Right atrium auricular region (tissue), 2 donors: ENCODE data around the gene COMTD1. TPM values are rescaled to one million over a fixed set of nuclear protein-coding genes. Genes with fewer than 3 reads are reported as not detected.
"Not testable (repeated sequence)": the region's sequence is repeated elsewhere in the genome, so short reads cannot be mapped to it uniquely, and the experiment has no call there.

ENCODE experiments used
- DNase-seq: peaks from one replicate; pipeline ENCODE4 v3.0.0-alpha.2; 2019; ENCODE audit warnings: low spot score
- H3K27ac ChIP-seq, 2 donors: fragments of 200-600 bp; sonication (generic); 1 replicate in 1 of 2; 2 replicates in 1 of 2; pipeline ENCODE4 v1.5.1; 2016 to 2019
- H3K27me3 ChIP-seq, 2 donors: fragments of 200-600 bp; sonication (generic); one replicate each; pipeline versions ENCODE4 v1.5.1 to v1.6.0; 2017 to 2019
- H3K36me3 ChIP-seq: fragments of 200-600 bp; sonication (generic); one replicate; pipeline ENCODE4 v1.5.1; 2016
- H3K4me1 ChIP-seq, 2 donors: fragments of 200-600 bp; sonication (generic); one replicate each; pipeline versions ENCODE4 v1.5.1 to v1.6.0; 2017 to 2019
- H3K4me3 ChIP-seq, 2 donors: fragments of 200-600 bp; sonication (generic); 1 replicate in 1 of 2; 2 replicates in 1 of 2; pipeline ENCODE4 v1.5.1; 2017 to 2019; ENCODE audit warnings: mild to moderate bottlenecking in 1 of 2, moderate library complexity in 1 of 2
- H3K9me3 ChIP-seq, 2 donors: fragments of 200-600 bp; sonication (generic); one replicate each; pipeline ENCODE4 v1.5.1; 2019
- total RNA-seq, 2 donors: library from RNA; depleted of rRNA; stranded (reverse); fragments of >200 nt; gene quantifications; one replicate each; pipeline ENCODE4 v1.1.0, GENCODE V29; 2016
- TF ChIP-seq, protein P1 (sequence below), 2 donors: fragments of 200-600 bp; sonication (generic); IDR thresholded peaks; one replicate each; pipeline ENCODE4 v1.5.1; 2019; ENCODE audit warnings: antibody characterized with exemption in 2 of 2

The COMTD1 gene
- total RNA-seq, 2 donors from 2014 or later, result 44.1 to 52.4 TPM

DNA sequence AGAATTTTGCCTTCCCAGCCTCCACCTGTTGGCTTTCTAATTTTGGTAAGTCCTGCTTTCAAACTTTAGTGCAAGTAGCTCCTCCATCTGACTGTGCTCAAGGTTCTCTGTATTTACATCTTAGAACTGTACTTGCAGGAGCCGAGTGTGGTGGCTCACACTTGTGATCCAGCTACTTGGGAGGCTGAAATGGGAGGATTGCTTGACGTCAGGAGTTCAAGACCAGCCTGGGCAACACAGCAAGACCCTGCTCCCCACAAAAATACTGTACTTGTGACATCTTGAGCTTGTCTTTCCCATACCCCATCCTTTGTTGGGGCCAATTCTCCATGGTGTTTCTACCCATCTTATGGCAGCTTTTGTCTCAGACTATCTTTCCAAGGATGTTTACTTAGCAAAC lies 29.8 kb downstream of the COMTD1 start:
- TF ChIP-seq, protein P1, sequence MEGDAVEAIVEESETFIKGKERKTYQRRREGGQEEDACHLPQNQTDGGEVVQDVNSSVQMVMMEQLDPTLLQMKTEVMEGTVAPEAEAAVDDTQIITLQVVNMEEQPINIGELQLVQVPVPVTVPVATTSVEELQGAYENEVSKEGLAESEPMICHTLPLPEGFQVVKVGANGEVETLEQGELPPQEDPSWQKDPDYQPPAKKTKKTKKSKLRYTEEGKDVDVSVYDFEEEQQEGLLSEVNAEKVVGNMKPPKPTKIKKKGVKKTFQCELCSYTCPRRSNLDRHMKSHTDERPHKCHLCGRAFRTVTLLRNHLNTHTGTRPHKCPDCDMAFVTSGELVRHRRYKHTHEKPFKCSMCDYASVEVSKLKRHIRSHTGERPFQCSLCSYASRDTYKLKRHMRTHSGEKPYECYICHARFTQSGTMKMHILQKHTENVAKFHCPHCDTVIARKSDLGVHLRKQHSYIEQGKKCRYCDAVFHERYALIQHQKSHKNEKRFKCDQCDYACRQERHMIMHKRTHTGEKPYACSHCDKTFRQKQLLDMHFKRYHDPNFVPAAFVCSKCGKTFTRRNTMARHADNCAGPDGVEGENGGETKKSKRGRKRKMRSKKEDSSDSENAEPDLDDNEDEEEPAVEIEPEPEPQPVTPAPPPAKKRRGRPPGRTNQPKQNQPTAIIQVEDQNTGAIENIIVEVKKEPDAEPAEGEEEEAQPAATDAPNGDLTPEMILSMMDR (IDR thresholded peaks at IDR 0.05), result no peak
- no peak overlapping the region for H3K27ac ChIP-seq
- H3K4me3 ChIP-seq, result no peak overlapping the region
- H3K36me3 ChIP-seq, result no peaks in the 10 kb centered on the region
- DNase-seq, result no peak
- H3K4me1 ChIP-seq, result peaks cover 0 to 32% of the 10 kb centered on the region in 2 donors
- H3K9me3 ChIP-seq, result no peaks in the 10 kb centered on the region
- H3K27me3 ChIP-seq, result no peaks in the 10 kb centered on the region

DNA sequence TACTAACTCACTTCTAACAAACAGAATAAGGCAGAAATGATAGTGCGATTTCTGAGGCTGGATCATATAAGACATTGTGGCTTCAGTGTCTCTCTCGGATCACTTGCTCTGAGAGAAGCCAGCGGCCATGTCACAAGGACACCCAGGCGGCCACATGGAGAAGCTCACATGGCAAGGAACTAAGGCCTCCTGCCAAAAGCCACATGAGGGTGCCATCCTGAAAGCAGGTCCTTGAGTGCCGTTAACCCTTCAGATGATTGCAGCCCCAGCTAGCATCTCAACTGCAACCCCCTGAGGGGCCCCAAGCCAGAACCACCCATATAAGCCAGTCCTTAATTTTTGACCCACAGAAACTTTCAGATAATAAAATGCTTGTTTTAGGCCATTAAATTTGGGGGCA lies 32.0 kb downstream of the COMTD1 start:
- peak overlapping the region; percentile 76 to 84 for H3K27ac ChIP-seq

DNA sequence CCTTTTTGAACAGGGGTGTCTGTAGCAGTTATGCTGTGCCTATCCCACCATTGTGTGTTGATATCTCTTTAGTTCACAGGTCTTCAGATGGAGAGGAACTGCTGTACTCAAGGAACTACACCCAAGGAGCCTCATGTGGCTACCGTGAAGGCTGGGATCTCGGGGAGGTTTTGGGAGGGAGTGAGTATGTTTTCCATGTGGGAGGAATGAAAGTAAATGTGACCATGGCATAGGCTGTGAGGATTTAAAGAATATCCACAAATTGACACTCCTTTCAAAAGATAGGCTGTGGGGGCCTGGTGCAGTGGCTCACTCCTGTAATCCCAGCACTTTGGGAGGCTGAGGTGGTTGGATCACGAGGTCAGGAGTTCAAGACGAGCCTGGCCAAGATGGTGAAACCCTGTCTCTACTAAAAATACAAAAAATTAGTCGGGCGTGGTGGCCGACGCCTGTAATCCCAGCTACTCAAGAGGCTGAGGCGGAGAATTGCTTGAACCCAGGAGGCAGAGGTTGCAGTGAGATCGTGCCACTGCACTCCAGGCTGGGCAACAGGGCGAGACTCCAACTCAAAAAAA lies 32.6 kb downstream of the COMTD1 start:
- not testable (repeated sequence) for H3K36me3 ChIP-seq, H3K27me3 ChIP-seq, H3K9me3 ChIP-seq, DNase-seq, H3K4me3 ChIP-seq
- Histone ChIP-seq H3K4me1 (peaks cover 0 to 25% of the 10 kb centered on the region in 2 donors), H3K27ac (peak overlapping the region; percentile 76 to 84)

More for the DNA sequence above, 32.0 kb downstream of the COMTD1 start:
- Histone ChIP-seq H3K9me3 (no peaks in the 10 kb centered on the region), H3K27me3 (no peaks in the 10 kb centered on the region), H3K4me1 (peaks cover 0 to 26% of the 10 kb centered on the region in 2 donors), H3K36me3 (no peaks in the 10 kb centered on the region), H3K4me3 (no peak overlapping the region)
- no peak for DNase-seq
- TF ChIP-seq, protein P1 (IDR thresholded peaks at IDR 0.05), result no peak

DNA sequence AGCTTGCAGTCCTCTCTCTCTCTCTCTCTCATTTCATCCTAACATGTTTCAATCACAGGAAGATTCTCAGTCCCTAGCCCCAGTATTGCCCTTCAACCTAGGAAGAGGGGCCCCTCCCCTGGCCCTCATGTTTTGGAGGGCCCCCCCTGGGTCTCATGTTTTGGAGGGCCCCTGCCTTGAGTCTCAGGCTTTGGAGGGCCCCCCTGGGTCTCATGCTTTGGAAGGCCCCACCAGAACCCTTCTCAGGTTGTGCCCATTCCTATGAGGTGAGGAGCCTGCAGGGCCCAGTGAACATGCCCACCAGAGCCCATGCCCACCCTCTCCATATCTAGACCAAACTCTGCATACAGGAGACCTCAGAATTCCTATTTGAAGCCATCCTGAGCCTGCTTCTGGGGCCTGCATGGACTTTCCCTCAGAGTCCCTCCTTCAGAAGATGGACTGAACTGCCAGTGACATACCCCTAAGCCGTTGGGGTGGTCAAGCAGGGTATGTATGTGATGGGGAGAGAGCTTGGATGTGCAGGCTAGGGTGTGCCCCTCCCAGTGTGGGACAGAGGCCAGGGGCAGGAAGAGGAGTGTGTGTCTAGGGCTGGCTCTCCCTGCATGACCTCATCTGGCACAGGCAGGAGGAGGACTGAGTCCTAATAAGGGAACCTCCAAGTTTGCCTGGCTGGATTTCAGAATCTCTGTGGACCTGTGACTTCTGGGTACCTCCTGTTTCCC lies 33.3 kb downstream of the COMTD1 start:
- DNase-seq, result peak; percentile 80
- Histone ChIP-seq H3K4me1 (peaks cover 0 to 23% of the 10 kb centered on the region in 2 donors), H3K36me3 (no peaks in the 10 kb centered on the region), H3K9me3 (no peaks in the 10 kb centered on the region), H3K27me3 (no peaks in the 10 kb centered on the region), H3K27ac (peak overlapping the region; percentile 76 to 84), H3K4me3 (no peak overlapping the region)
- TF ChIP-seq, protein P1 (IDR thresholded peaks at IDR 0.05), result no peak

DNA sequence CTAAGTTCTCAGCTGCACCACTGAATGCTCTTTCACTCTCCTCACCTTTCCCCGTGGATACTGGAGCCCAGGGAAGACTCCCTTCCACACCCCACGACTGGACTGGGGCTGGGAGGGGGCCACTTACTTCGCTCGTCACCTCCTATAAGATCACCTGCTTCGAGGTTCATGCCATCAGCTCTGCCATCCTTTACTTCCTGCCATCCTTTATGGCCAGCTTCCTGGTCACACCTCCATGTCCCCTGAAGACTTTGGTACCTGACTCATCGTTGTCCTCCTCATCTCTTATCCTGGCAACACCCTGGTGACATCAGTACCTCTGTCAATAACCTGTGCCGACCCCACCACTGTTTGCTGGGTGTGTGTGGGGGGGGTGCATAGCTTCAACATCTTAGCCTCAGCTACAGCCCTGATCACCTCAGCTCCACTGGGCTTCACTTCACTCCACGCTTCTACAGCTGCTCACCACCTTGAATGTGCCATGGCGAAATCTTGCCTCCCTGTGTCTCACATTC lies 33.9 kb downstream of the COMTD1 start:
- TF ChIP-seq, protein P1 (IDR thresholded peaks at IDR 0.05), result no peak
- DNase-seq, result no peak
- Histone ChIP-seq H3K36me3 (no peaks in the 10 kb centered on the region), H3K27me3 (no peaks in the 10 kb centered on the region), H3K4me3 (no peak overlapping the region), H3K27ac (peak overlapping the region; percentile 76 to 84), H3K4me1 (peaks cover 0 to 23% of the 10 kb centered on the region in 2 donors), H3K9me3 (no peaks in the 10 kb centered on the region)

DNA sequence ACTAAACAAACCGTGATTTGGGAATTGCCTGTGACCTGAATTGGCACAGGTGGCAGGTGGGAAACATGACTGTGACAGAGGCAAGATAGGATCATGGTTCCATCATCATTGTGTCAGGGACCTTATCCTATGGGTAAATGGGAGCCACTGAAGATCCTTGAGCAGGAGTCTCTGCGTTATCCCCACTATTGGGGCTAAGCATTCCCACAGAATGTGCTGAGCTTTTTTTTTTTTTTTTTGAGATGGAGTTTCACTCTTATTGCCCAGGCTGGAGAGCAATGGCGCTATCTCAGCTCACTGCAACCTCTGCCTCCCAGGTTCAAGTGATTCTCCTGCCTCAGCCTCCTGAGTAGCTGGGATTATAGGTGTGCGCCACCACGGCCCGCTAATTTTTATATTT lies 35.8 kb downstream of the COMTD1 start:
- peak; percentile 5 for DNase-seq
- not testable (repeated sequence) for H3K27ac ChIP-seq, H3K4me3 ChIP-seq

More for the DNA sequence above, 35.8 kb downstream of the COMTD1 start:
- peaks cover 0 to 23% of the 10 kb centered on the region in 2 donors for H3K4me1 ChIP-seq
- H3K27me3 ChIP-seq, H3K9me3 ChIP-seq, H3K36me3 ChIP-seq: not testable (repeated sequence)
